ENCODE results near the gene FBXO33. TPM values are rescaled to one million over a fixed set of nuclear protein-coding genes. Genes with fewer than 3 reads are reported as not detected.

Gene FBXO33
- total RNA-seq, 2 experiments from 2014 or later: 94.6 to 97.4 TPM

DNA sequence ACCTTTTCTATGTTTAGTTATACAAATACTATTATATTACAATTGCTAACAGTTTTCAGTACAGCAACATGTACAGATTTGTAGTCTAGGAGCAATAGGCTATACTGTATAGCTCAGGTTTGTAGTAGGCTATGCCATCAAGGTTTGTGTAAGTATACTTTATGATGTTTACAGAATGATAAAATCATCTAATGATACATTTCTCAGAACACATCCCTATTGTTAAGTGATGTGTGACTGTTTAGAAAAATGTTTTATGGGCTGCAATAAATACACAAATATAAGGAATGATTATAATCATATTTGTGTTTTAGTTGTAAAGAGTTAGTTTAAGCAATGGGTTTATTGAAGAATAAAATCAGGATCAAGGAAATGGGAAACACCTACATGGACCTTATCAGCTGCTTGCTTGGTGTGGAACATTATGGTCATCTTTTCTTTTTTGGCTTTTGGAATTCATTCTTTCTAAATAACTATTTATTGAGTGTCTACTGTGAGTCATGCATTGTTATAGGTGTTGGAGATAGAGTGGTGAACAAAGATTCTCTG is 24.5 kb upstream of the FBXO33 start:
- H3K27me3 Mint-ChIP-seq: no peaks in the 10 kb centered on the region
- ATAC-seq (ENCODE audit: poor library complexity): no peak
- no peak overlapping the region for H3K4me3 Mint-ChIP-seq
- no peaks in the 10 kb centered on the region for H3K36me3 Mint-ChIP-seq (ENCODE audit: low read depth)
- no peak overlapping the region for H3K4me3 ChIP-seq (ENCODE audit: low read length)
- ChIA-PET POLR2A (no interaction called here), CTCF (no interaction called here)
- TF ChIP-seq, protein P1, sequence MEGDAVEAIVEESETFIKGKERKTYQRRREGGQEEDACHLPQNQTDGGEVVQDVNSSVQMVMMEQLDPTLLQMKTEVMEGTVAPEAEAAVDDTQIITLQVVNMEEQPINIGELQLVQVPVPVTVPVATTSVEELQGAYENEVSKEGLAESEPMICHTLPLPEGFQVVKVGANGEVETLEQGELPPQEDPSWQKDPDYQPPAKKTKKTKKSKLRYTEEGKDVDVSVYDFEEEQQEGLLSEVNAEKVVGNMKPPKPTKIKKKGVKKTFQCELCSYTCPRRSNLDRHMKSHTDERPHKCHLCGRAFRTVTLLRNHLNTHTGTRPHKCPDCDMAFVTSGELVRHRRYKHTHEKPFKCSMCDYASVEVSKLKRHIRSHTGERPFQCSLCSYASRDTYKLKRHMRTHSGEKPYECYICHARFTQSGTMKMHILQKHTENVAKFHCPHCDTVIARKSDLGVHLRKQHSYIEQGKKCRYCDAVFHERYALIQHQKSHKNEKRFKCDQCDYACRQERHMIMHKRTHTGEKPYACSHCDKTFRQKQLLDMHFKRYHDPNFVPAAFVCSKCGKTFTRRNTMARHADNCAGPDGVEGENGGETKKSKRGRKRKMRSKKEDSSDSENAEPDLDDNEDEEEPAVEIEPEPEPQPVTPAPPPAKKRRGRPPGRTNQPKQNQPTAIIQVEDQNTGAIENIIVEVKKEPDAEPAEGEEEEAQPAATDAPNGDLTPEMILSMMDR (IDR thresholded peaks at IDR 0.05): no peak
- DNase-seq: no peak
- H3K9me3 Mint-ChIP-seq: no peaks in the 10 kb centered on the region
- intact Hi-C loops (cut with DNase I, micrococcal nuclease): no loop called here
- no peaks in the 10 kb centered on the region for H3K4me1 ChIP-seq (ENCODE audit: insufficient read depth, low read length)
- H3K27ac Mint-ChIP-seq: no peak overlapping the region
- no peaks in the 10 kb centered on the region for H3K4me1 Mint-ChIP-seq (ENCODE audit: low read depth)
- H3K9me3 ChIP-seq (ENCODE audit: control insufficient read depth in 1 of 2, insufficient read depth in 1 of 2, low read length in 2 of 2): no peaks in the 10 kb centered on the region
- H3K27ac ChIP-seq (ENCODE audit: low read depth in 1 of 2, low read length in 2 of 2): no peak overlapping the region
- H3K36me3 ChIP-seq (ENCODE audit: insufficient read depth, low read length): no peaks in the 10 kb centered on the region
- H3K27me3 ChIP-seq (ENCODE audit: control insufficient read depth in 1 of 2, insufficient read depth in 2 of 2, low read length in 2 of 2): no peaks in the 10 kb centered on the region

DNA sequence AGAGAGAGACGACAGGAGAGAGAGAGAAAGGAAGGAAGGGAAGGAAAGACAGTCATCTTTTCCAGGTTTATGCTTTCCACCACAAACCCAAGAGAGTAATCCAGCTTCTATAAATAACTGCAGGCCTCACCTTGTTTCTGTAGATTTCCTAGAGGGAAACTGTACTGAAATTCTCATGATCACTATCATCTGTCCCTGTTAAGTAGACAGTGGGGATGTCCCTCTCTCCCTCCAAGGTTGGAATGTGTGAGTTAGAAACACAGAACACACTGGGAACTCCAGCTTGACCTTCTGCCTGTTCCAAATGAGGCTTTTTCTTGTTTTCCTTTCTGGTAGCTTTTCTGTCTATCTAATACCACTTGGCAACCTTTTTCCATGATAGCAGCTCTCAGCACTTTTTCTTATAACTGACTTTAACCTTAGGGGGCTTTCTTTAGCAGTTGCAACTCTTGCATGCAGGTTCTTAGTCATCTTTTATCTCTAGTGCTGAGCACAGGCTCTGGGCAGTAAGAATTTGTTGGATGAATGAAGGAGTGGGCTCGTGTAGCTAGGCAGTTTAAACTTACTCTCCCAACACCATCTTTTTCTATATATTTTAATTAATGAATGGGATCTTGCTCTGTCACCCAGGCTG is 22.8 kb upstream of the FBXO33 start:
- H3K27me3 ChIP-seq (ENCODE audit: control insufficient read depth in 1 of 2, insufficient read depth in 2 of 2, low read length in 2 of 2): no peaks in the 10 kb centered on the region
- no peaks in the 10 kb centered on the region for H3K4me1 Mint-ChIP-seq (ENCODE audit: low read depth)
- H3K4me1 ChIP-seq (ENCODE audit: insufficient read depth, low read length): no peaks in the 10 kb centered on the region
- intact Hi-C loops (cut with DNase I, micrococcal nuclease): no loop called here
- TF ChIP-seq, protein P1 (IDR thresholded peaks at IDR 0.05): no peak
- no peak for DNase-seq
- H3K27me3 Mint-ChIP-seq: no peaks in the 10 kb centered on the region
- H3K36me3 Mint-ChIP-seq (ENCODE audit: low read depth): no peaks in the 10 kb centered on the region
- no peak overlapping the region for H3K27ac ChIP-seq (ENCODE audit: low read depth in 1 of 2, low read length in 2 of 2)
- no peaks in the 10 kb centered on the region for H3K36me3 ChIP-seq (ENCODE audit: insufficient read depth, low read length)
- ChIA-PET POLR2A (interaction anchor here (1.0 kb wide), 1 partner anchor 24 kb away, joined by 3 read pairs; no protein-coding TSS in a partner anchor), CTCF (no interaction called here)
- no peaks in the 10 kb centered on the region for H3K9me3 ChIP-seq (ENCODE audit: control insufficient read depth in 1 of 2, insufficient read depth in 1 of 2, low read length in 2 of 2)
- no peaks in the 10 kb centered on the region for H3K9me3 Mint-ChIP-seq
- no peak for ATAC-seq (ENCODE audit: poor library complexity)
- H3K4me3 Mint-ChIP-seq: no peak overlapping the region
- H3K4me3 ChIP-seq (ENCODE audit: low read length): no peak overlapping the region
- H3K27ac Mint-ChIP-seq: no peak overlapping the region

DNA sequence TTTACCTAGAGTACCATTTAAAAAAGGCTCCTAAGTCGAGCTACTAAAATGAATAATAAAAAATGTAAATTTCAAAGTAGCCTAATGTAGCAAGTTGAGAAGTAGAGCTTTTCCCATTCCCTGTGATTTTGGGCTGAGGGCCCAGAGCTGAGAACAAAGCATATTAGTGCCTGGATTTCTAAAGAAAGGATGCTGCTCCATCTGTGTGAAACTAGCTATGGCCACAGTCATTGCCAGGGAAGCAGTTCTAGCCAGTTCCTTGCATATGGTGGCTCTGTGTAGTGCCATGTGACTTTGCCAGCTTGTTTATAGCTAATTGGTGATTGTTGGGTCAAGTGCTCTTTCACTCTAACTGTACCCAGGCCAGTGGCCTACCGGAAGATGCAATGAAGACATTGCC is 20.4 kb upstream of the FBXO33 start:
- no peaks in the 10 kb centered on the region for H3K36me3 ChIP-seq (ENCODE audit: insufficient read depth, low read length)
- no peaks in the 10 kb centered on the region for H3K9me3 ChIP-seq (ENCODE audit: control insufficient read depth in 1 of 2, insufficient read depth in 1 of 2, low read length in 2 of 2)
- no peaks in the 10 kb centered on the region for H3K4me1 ChIP-seq (ENCODE audit: insufficient read depth, low read length)
- H3K27ac ChIP-seq (ENCODE audit: low read depth in 1 of 2, low read length in 2 of 2): no peak overlapping the region
- ChIA-PET CTCF (no interaction called here), POLR2A (no interaction called here)
- intact Hi-C loops (cut with DNase I, micrococcal nuclease): no loop called here
- TF ChIP-seq, protein P1 (IDR thresholded peaks at IDR 0.05): no peak
- ATAC-seq (ENCODE audit: poor library complexity): no peak
- DNase-seq: no peak
- H3K4me1 Mint-ChIP-seq (ENCODE audit: low read depth): no peaks in the 10 kb centered on the region
- H3K27me3 Mint-ChIP-seq: no peaks in the 10 kb centered on the region
- H3K4me3 Mint-ChIP-seq: no peak overlapping the region
- no peaks in the 10 kb centered on the region for H3K27me3 ChIP-seq (ENCODE audit: control insufficient read depth in 1 of 2, insufficient read depth in 2 of 2, low read length in 2 of 2)
- no peak overlapping the region for H3K27ac Mint-ChIP-seq
- H3K36me3 Mint-ChIP-seq (ENCODE audit: low read depth): no peaks in the 10 kb centered on the region
- H3K4me3 ChIP-seq (ENCODE audit: low read length): no peak overlapping the region
- no peaks in the 10 kb centered on the region for H3K9me3 Mint-ChIP-seq
